ENCODE measurements around the gene GOLGA8A.
"Not testable (repeated sequence)": the region's sequence is repeated elsewhere in the genome, so short reads cannot be mapped to it uniquely, and the experiment has no call there.

- not testable (repeated sequence) for TF ChIP-seq CTCF (IDR thresholded peaks at IDR 0.05; ENCODE audit: low read length); EZH2 (IDR thresholded peaks at IDR 0.05; ENCODE audit: borderline replicate concordance, low read length)
Measured at GRCh38 chr15:34392981-34393380, 44.6 kb downstream of the GOLGA8A start.

Data from OCI-LY1 (cell line).